ENCODE measurements around the gene COL4A3.

DNA sequence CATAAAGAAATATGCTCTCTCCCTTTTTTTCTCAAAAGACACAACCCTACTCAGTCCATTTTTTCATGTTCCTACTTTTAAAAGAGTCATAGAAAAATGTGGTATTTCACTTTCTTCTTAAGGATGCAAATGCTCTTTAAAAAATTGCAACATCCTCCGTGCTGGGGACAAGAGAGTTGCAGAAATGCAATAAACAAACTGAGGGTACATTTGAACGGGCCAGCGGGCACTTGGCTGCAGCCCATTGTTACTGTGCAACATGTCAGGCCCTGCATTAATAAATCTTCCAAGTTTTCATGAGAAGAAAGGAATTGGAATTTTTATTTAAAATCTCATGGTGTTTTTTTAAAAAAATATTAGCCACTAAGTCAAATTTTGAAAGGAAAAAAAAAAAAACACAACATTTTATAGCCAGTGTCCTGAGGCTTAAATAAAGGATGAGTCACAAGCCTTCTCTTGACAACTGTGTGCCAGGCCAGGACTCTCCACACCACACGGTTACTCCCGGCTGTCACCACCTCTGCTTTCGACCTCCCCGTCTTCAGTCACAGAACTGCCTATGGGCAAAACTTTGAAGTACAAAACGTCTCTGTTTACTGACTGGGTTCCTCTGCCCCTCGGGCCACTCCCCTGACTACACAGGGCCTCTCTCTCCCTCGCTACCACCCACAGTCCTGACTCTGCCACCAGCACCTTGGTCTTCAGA, 103.1 kb downstream of the COL4A3 start:
- TF ChIP-seq TAF1 (IDR thresholded peaks at IDR 0.05; ENCODE audit: borderline replicate concordance, insufficient read depth, low read length) = no peak
- no peak for TF ChIP-seq POLR2AphosphoS5 (IDR thresholded peaks at IDR 0.05; ENCODE audit: low read depth, low read length)
- no peak for TF ChIP-seq SIN3A (IDR thresholded peaks at IDR 0.05; ENCODE audit: borderline replicate concordance, insufficient read depth, low read length)
- TF ChIP-seq, protein P1, sequence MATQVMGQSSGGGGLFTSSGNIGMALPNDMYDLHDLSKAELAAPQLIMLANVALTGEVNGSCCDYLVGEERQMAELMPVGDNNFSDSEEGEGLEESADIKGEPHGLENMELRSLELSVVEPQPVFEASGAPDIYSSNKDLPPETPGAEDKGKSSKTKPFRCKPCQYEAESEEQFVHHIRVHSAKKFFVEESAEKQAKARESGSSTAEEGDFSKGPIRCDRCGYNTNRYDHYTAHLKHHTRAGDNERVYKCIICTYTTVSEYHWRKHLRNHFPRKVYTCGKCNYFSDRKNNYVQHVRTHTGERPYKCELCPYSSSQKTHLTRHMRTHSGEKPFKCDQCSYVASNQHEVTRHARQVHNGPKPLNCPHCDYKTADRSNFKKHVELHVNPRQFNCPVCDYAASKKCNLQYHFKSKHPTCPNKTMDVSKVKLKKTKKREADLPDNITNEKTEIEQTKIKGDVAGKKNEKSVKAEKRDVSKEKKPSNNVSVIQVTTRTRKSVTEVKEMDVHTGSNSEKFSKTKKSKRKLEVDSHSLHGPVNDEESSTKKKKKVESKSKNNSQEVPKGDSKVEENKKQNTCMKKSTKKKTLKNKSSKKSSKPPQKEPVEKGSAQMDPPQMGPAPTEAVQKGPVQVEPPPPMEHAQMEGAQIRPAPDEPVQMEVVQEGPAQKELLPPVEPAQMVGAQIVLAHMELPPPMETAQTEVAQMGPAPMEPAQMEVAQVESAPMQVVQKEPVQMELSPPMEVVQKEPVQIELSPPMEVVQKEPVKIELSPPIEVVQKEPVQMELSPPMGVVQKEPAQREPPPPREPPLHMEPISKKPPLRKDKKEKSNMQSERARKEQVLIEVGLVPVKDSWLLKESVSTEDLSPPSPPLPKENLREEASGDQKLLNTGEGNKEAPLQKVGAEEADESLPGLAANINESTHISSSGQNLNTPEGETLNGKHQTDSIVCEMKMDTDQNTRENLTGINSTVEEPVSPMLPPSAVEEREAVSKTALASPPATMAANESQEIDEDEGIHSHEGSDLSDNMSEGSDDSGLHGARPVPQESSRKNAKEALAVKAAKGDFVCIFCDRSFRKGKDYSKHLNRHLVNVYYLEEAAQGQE (IDR thresholded peaks at IDR 0.05; ENCODE audit: insufficient read depth in 1 of 2, low read depth in 2 of 2, low read length in 2 of 2) = no peak
- TF ChIP-seq FOXP2 (optimal IDR thresholded peaks at IDR 0.05; ENCODE audit: borderline replicate concordance, extremely low read depth, extremely low read length, insufficient read depth) = no peak

Measured in PFSK-1 (cell line).